NT2/D1 (cell line): ENCODE results near the gene DAPK2.
A peak's percentile ranks its signal among the peaks of the same experiment; 100 is the strongest.

Source experiments
- DNase-seq: peaks from one replicate; pipeline ENCODE4 v3.0.0-alpha.2; 2011; ENCODE audit warnings: low read depth, low spot score
- H3K27me3 ChIP-seq: 2 replicates; pipeline ENCODE4 v1.6.0; 2011; ENCODE audit warnings: mild to moderate bottlenecking; ENCODE audit not compliant: insufficient read length, insufficient read depth
- H3K36me3 ChIP-seq: 2 replicates; pipeline ENCODE4 v1.6.1; 2011; ENCODE audit warnings: mild to moderate bottlenecking, low read length, mixed read lengths; ENCODE audit not compliant: insufficient read depth, insufficient read length
- H3K4me1 ChIP-seq: 2 replicates; pipeline ENCODE4 v1.5.1; 2011; ENCODE audit not compliant: insufficient read depth, insufficient read length
- H3K4me3 ChIP-seq: 2 replicates; pipeline ENCODE4 v1.5.1; 2011; ENCODE audit warnings: low read depth; ENCODE audit not compliant: insufficient read length
- H3K9ac ChIP-seq: 2 replicates; pipeline ENCODE4 v1.6.0; 2011; ENCODE audit warnings: low read depth; ENCODE audit not compliant: insufficient read length
- H3K9me3 ChIP-seq: 2 replicates; pipeline ENCODE4 v1.5.1; 2011; ENCODE audit warnings: mild to moderate bottlenecking, low read length; ENCODE audit not compliant: insufficient read depth
- SUZ12 ChIP-seq: IDR thresholded peaks from 2 replicates; pipeline ENCODE4 v1.6.1; 2011; ENCODE audit not compliant: insufficient read length, insufficient read depth; ENCODE audit errors: extremely low read depth
- YY1 ChIP-seq: IDR thresholded peaks from 2 replicates; pipeline ENCODE4 v1.6.1; 2011; ENCODE audit not compliant: insufficient read length, insufficient read depth
- ZNF274 ChIP-seq: IDR thresholded peaks from 2 replicates; pipeline ENCODE4 v1.6.1; 2011; ENCODE audit warnings: mild to moderate bottlenecking, low read depth, low read length

The DAPK2 gene

DNA sequence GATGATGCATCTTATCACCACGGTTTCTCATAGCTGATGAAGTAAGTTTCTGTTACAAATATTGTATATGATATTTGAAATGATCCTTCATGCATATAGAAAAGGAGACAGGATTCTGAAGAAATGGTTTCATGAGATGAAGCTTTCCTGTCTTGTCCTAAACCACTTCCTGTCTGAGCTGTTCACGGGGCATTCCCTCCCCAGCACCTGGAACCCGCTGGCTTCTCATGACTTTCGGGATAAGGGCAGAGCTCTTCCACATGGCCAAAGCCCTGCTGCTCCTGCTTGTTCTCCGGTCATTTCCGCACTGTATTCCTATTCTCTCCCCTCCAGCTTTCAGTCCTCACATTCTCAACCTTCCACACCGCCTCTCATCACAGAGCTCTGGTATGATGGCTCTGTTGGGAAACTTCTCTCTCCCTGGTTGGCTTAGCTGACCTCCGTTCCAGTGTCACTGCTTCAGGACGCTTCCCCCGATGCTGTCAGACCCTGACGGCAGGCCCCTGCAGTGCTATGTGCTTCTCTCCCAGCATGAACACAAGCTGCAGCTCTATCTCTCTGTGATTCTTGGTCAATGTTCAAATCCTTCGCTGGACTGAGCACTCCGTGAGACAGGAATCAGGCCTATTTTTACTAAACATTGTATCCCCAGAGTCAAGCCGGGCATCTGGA, 125.6 kb downstream of the DAPK2 start:
- Histone ChIP-seq H3K9ac (no peak overlapping the region), H3K4me3 (no peak overlapping the region), H3K27me3 (no peaks in the 10 kb centered on the region), H3K36me3 (no peaks in the 10 kb centered on the region), H3K9me3 (no peaks in the 10 kb centered on the region), H3K4me1 (peaks cover 19% of the 10 kb centered on the region)
- TF ChIP-seq SUZ12, result no peak
- no peak for TF ChIP-seq ZNF274
- no peak for TF ChIP-seq YY1
- DNase-seq, result no peak

GRCh38 chr15:63918901-63919348, 127.4 kb downstream of the DAPK2 start:
- Histone ChIP-seq H3K4me3 (no peak overlapping the region), H3K9me3 (no peaks in the 10 kb centered on the region), H3K36me3 (no peaks in the 10 kb centered on the region), H3K27me3 (no peaks in the 10 kb centered on the region), H3K4me1 (peaks cover 20% of the 10 kb centered on the region), H3K9ac (no peak overlapping the region)
- TF ChIP-seq ZNF274 (no peak), YY1 (no peak), SUZ12 (no peak)
- DNase-seq, result no peak

GRCh38 chr15:63918317-63918672, 128.0 kb downstream of the DAPK2 start:
- Histone ChIP-seq H3K9ac (no peak overlapping the region), H3K36me3 (no peaks in the 10 kb centered on the region), H3K4me3 (no peak overlapping the region), H3K9me3 (no peaks in the 10 kb centered on the region), H3K27me3 (no peaks in the 10 kb centered on the region), H3K4me1 (peaks cover 25% of the 10 kb centered on the region)
- TF ChIP-seq SUZ12 (no peak), YY1 (no peak), ZNF274 (no peak)
- peak; percentile 54 for DNase-seq

GRCh38 chr15:63917588-63918316, 128.5 kb downstream of the DAPK2 start:
- Histone ChIP-seq H3K9me3 (no peaks in the 10 kb centered on the region), H3K27me3 (no peaks in the 10 kb centered on the region), H3K4me3 (no peak overlapping the region), H3K9ac (no peak overlapping the region), H3K4me1 (peaks cover 25% of the 10 kb centered on the region), H3K36me3 (no peaks in the 10 kb centered on the region)
- no peak for DNase-seq
- TF ChIP-seq SUZ12, result no peak
- TF ChIP-seq YY1, result no peak
- TF ChIP-seq ZNF274, result no peak

GRCh38 chr15:63915873-63916771, 130.2 kb downstream of the DAPK2 start:
- DNase-seq, result peak; percentile 78
- no peaks in the 10 kb centered on the region for H3K27me3 ChIP-seq

GRCh38 chr15:63915209-63915872, 130.9 kb downstream of the DAPK2 start:
- TF ChIP-seq ZNF274, result no peak
- no peak for TF ChIP-seq YY1
- no peak for TF ChIP-seq SUZ12
- Histone ChIP-seq H3K27me3 (no peaks in the 10 kb centered on the region), H3K36me3 (no peaks in the 10 kb centered on the region), H3K9ac (no peak overlapping the region), H3K4me1 (peaks cover 29% of the 10 kb centered on the region), H3K4me3 (no peak overlapping the region), H3K9me3 (no peaks in the 10 kb centered on the region)
- DNase-seq, result no peak

More at GRCh38 chr15:63915873-63916771, 130.2 kb downstream of the DAPK2 start:
- no peak overlapping the region for H3K9ac ChIP-seq
- H3K4me1 ChIP-seq, result peaks cover 29% of the 10 kb centered on the region
- H3K36me3 ChIP-seq, result no peaks in the 10 kb centered on the region
- no peaks in the 10 kb centered on the region for H3K9me3 ChIP-seq
- TF ChIP-seq ZNF274 (no peak), SUZ12 (no peak), YY1 (no peak)
- H3K4me3 ChIP-seq, result no peak overlapping the region
